ENCODE data around the gene ZMAT3.

DNA sequence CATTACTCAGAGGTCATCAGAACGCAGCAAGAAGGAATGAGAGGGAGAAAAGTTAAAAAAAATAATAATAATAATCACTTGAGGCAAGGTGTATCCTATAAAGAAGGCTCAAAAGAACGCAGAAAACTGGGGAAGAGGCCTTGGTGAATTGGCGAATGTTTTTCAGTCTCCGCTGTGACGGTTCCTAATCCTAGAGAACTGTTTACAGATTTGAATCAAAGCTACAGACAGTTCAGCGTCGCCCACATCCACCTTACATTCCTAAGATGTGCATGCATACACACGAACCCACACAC lies 634 bp downstream of the ZMAT3 start:
- TF ChIP-seq, protein P1, sequence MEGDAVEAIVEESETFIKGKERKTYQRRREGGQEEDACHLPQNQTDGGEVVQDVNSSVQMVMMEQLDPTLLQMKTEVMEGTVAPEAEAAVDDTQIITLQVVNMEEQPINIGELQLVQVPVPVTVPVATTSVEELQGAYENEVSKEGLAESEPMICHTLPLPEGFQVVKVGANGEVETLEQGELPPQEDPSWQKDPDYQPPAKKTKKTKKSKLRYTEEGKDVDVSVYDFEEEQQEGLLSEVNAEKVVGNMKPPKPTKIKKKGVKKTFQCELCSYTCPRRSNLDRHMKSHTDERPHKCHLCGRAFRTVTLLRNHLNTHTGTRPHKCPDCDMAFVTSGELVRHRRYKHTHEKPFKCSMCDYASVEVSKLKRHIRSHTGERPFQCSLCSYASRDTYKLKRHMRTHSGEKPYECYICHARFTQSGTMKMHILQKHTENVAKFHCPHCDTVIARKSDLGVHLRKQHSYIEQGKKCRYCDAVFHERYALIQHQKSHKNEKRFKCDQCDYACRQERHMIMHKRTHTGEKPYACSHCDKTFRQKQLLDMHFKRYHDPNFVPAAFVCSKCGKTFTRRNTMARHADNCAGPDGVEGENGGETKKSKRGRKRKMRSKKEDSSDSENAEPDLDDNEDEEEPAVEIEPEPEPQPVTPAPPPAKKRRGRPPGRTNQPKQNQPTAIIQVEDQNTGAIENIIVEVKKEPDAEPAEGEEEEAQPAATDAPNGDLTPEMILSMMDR (IDR thresholded peaks at IDR 0.05; ENCODE audit: low read length) = no peak
- TF ChIP-seq EZH2phosphoT487 (IDR thresholded peaks at IDR 0.05; ENCODE audit: low read length) (no peak), EZH2 (optimal IDR thresholded peaks at IDR 0.05; ENCODE audit: low read depth, low read length) (no peak)

All from MM.1S (cell line).